OCI-LY7 (cell line): Measurements from ENCODE around the gene AIFM1.

Experiments
- EZH2phosphoT487 ChIP-seq: fragments of 200-600 bp; sonication (generic); IDR thresholded peaks from 2 replicates; pipeline ENCODE4 v1.6.1; 2018; ENCODE audit warnings: low read depth, borderline replicate concordance, mild to moderate bottlenecking, mixed run types, antibody characterized with exemption, low read length, moderate library complexity, mixed read lengths
- TF ChIP-seq, protein P1 (sequence below): fragments of 200-600 bp; sonication (generic); conservative IDR thresholded peaks from 2 replicates; pipeline ENCODE4 v1.5.1; 2014; ENCODE audit warnings: mild to moderate bottlenecking, antibody characterized with exemption, low read length, moderate library complexity, mixed read lengths

- TF ChIP-seq, protein P1, sequence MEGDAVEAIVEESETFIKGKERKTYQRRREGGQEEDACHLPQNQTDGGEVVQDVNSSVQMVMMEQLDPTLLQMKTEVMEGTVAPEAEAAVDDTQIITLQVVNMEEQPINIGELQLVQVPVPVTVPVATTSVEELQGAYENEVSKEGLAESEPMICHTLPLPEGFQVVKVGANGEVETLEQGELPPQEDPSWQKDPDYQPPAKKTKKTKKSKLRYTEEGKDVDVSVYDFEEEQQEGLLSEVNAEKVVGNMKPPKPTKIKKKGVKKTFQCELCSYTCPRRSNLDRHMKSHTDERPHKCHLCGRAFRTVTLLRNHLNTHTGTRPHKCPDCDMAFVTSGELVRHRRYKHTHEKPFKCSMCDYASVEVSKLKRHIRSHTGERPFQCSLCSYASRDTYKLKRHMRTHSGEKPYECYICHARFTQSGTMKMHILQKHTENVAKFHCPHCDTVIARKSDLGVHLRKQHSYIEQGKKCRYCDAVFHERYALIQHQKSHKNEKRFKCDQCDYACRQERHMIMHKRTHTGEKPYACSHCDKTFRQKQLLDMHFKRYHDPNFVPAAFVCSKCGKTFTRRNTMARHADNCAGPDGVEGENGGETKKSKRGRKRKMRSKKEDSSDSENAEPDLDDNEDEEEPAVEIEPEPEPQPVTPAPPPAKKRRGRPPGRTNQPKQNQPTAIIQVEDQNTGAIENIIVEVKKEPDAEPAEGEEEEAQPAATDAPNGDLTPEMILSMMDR: no peak
- TF ChIP-seq EZH2phosphoT487: no peak
These were observed 62.0 kb downstream of the AIFM1 start for GRCh38 chrX:130103605-130104004.
